GM19351 (cell line): ENCODE results near the gene ZCCHC10.

ENCODE experiments used
- ATAC-seq: cut with Tn5 transposase; IDR thresholded peaks from one replicate; pipeline ENCODE4 v1.9.1; 2021; ENCODE audit warnings: mild to moderate bottlenecking, moderate library complexity; ENCODE audit not compliant: unreplicated experiment

Gene ZCCHC10

DNA sequence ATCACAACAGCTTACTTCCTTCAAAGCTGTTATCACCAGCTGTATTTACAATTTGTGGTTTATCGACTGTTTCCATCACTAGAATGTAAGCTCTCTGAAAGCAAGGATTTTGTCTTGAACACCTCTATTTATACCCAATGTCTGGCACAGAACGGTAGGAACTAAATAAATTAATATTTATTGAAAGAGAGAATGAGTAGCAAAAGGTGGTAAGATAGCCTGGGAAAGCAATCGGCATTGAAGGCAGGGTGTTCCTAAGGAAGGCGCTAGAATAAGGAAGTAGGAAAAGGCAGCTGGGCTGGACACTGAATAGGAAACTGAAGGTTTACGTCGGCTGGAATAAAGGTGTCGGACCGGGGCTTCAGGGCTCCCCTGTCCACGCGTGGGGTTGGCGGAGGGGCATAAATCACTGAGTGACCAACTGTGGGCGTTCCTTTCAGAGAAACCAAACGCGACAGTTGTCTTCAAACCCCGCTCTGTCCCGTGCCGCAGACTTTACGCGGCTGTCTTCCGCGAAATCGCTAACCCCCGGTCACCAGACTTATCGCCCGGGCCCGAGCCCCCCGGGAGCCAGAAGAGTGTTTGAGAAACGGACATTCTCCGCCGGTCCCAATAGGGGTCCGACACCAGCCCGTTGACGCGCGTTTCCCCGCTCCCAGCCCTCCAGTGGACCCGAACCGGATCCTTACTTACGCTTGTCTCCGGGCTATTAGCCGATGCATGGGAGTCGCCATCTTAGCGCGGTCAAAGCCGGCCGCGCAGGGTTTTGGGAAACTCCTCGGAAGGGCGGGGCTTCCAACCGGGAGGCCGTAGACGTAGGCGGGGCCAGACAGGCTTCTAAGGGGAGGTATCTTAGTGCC lies at the start of gene ZCCHC10:
TSS of gene ZCCHC10 (minus strand) at position 746 of the 860 bp plus-strand sequence. CDS start at position 734, 12 bp downstream.
- ATAC-seq, result peak; percentile 96

DNA sequence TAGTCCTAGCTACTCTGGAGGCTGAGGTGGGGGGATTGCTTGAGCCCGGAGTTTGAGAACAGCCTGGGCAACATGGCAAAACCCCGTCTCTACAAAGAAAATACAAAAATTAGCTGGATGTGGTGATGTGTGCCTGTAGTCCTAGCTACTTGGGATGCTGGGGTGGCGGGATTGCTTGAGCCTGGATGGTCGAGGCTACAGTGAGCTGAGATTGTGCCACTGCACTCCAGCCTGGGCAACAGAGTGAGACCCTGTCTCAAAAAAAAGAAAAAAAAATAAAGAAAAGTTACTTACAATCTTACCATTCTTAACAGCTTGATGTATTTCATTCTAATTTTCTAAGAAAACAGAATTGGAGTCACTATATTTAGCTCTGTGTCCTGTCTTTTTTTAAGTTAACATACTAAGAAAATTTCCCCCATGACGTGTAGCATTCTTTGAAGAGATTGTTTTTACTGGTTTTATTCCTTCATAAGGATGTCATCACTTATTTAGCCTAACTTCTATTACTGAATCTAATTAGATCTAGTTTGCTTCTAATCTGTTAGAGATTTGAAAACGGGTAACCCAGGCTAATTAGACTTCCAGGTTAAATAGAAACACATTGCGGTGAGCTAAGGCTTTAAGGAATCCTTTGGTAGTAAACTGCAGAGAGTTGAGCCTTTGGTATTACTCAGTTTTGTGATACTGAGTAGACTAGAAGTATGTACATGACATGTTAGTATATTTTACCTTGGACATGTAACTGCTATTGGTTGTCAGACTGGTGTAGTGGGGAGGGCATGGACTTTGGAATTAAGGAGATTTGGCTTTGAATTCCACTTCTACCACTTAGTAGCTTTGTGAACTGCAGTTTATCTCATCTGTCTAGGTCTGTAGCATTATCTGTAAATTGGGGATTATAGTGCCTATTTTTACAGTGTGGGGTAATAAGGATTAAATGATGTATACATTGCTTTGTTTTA lies 49.5 kb upstream of the ZCCHC10 start:
- no peak for ATAC-seq

DNA sequence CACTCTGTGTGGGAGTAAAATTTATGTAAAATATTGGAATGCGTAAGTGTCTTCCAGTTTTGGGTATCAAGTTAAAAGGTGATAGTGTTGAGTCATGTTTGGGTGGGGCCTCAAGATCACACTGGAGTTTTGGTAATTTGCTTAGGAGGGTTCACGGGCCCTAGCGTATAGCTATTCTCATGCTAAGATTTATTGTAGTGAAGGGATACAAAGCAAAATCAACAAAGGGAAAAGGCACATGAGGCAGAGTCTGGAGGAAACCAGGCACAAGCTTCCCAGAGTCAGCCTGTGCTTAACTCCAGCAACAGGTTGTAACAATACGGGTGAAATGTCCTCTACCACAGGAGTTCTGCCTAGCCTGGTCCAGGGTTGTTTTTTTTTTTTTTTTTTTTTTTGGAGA lies 45.7 kb upstream of the ZCCHC10 start:
- ATAC-seq, result no peak

- ATAC-seq, result no peak
These were observed 39.7 kb upstream of the ZCCHC10 start for GRCh38 chr5:133066045-133066444.

- ATAC-seq, result no peak
These were observed 39.1 kb upstream of the ZCCHC10 start for GRCh38 chr5:133065471-133065870.

DNA sequence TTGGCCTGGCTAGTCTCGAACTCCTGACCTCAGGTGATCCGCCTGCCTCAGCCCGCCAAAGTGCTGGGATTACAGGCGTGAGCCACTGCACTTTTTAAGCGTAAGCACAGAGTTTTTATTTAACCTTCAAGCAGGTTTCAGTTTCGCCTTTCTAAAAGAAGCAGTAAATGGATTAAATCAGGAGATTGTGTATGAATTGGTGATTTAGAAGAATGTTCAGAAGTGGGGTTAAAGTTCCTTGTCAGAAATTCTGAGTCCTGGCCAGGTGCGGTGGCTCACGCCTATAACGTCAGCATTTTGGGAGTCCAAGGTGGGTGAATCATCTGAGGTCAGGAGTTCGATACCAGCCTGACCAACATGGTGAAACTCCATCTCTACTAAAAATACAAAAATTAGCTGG lies 37.6 kb upstream of the ZCCHC10 start:
- ATAC-seq, result no peak

DNA sequence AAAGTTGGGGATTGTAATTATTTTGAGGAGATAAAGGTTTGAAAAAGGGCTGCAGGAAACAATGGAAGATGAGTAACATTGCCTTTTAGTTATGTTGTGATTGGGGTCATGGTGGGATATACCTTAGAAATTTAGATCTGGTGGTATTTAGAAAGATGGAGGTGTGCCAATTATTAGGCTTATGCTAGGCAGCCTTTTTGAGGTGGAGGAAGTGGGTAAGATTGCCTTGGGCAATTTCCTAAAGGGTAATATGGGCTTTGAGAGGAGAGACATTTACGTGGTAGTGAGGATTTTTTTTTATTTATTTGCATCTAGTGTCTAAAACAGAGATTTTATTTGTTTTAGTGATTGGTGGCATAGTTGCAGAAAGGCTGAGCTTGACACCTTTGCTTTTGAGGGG lies 35.9 kb upstream of the ZCCHC10 start:
- no peak for ATAC-seq

GRCh38 chr5:133059621-133060020 lies 33.3 kb upstream of the ZCCHC10 start:
- ATAC-seq, result no peak

- ATAC-seq, result no peak
These were observed 30.5 kb upstream of the ZCCHC10 start for GRCh38 chr5:133056891-133057290.

GRCh38 chr5:133054697-133055471 lies 28.5 kb upstream of the ZCCHC10 start:
- no peak for ATAC-seq

DNA sequence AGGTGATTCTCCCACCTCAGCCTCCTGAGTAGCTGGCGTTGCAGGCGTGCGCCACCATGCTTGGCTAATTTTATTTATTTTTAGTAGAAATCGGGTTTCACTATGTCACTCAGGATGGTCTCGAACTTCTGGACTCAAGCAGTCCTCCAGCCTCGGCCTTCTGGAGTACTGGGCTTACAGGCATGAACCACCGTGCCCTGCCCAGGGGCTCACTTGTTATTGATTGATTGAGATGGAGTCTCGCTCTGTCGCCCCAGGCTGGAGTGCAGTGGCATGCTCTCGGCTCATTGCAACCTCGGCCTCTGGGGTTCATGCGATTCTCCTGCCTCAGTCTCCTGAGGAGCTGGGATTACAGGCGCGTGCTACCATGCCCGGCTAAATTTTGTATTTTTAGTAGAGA lies 27.1 kb upstream of the ZCCHC10 start:
- ATAC-seq, result no peak

DNA sequence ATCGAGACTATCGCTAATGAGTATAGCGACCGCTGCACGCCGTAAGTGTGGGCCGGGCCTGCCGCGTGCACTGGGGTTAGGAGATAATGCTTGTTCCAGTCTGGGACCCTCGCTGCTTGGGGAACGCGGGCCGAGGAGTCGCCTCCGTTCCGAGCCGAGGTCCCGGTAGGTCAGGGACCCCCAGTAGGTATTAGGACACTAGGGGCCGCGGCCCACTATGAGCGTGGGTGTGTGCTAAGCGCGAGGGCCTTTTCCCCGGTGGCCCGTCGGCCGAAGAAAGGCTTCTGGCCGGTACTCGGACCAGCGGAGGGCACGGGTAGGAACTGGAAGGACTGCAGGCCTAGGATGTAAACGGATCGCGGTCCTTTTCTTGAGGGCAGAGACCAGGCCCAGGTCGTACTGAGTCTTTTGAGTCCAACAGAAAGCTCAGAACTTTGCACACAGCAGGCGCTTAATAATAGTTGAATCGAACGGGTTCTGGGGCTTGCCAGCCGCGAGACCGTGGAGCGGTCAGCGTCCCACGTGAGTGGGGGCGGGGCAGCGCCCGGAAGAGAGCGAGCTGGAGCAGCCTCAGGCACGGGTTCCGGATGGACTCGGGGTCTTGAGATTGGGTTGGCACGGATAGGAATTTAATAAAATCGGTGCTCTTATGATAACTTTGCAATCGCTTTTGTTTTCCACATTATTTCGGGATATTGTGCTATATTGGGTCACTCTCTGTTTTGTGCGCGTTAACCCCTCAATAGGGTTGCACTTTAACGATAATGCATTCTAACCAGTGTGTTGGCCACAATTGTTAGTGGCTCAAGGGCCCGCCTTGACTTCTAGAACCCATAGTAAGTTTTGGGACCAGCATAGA lies 26.2 kb upstream of the ZCCHC10 start:
- peak; percentile 35 for ATAC-seq

DNA sequence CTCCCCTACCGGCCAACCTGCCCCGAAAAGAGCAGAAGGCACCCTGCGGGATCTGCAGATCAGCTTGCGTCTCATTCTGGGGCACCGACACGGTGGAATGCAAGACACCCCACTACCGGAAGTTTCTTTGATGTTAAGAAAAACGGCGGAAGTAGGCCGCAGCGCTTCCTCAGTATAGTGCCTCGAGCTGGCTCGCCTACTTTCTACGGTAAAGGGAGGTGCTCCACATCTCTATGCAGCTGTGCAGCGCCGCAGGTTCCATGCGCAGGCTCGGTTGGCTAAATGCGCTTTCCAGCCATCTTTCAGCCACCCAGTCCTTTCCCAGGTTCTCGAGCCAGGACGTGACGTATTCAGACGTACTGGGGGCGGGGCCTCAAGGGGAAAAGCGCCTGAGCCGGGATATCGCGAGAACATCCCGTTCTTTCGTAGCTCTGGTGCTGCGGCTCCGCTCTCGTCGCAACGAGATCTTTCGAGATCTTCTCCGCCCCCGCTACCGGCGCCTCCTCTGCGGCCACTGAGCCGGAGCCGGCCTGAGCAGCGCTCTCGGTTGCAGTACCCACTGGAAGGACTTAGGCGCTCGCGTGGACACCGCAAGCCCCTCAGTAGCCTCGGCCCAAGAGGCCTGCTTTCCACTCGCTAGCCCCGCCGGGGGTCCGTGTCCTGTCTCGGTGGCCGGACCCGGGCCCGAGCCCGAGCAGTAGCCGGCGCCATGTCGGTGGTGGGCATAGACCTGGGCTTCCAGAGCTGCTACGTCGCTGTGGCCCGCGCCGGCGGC lies 25.4 kb upstream of the ZCCHC10 start, which contains the start of gene HSPA4:
TSS of gene HSPA4 (plus strand) at position 472 of the 775 bp plus-strand sequence. CDS start at position 710, 238 bp downstream.
- ATAC-seq, result peak; percentile 79

DNA sequence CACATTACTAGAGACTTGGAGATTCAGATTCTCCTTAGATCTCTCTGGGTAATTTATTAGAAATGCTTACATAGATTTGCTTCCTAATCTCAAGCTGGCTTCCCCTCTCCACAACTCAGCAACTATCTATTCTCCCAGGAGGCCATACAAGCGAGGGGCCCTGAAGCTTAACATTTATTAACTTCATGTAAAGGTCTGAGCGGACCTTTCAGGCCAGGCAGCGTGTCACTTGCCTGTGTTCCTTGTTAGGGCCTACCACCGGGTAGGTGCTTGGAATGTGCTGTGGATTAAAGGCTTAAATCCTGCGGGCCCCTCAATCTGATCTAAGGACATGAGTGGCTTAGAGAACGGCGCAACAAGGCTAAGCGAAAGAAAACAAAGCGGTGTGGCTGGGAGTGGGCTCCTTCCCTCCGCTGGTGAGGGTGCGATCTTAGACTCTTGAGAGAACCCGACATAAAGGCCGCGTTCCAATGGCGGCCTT lies 24.8 kb upstream of the ZCCHC10 start:
- no peak for ATAC-seq

DNA sequence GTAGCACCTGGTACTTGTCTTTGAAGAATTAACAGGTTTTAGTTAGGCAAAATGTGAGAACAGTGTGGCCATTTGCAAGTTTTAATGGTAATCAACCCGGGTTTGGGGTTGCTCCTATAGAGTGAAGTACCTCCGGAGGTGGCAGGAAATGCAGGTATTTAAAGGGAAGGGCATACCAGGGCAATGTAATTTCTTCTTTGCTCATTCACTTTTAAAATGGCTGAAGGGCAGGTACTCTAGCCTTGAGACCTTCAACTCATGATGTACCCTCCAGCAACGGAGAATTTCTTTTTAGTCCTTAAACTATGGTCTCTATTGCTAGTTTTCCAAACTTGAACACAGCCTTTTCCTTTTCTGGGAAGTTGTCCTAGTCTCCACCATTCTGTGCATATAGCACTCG lies 24.2 kb upstream of the ZCCHC10 start:
- ATAC-seq, result no peak

- no peak for ATAC-seq
These were observed 23.3 kb upstream of the ZCCHC10 start for GRCh38 chr5:133049726-133050048.

DNA sequence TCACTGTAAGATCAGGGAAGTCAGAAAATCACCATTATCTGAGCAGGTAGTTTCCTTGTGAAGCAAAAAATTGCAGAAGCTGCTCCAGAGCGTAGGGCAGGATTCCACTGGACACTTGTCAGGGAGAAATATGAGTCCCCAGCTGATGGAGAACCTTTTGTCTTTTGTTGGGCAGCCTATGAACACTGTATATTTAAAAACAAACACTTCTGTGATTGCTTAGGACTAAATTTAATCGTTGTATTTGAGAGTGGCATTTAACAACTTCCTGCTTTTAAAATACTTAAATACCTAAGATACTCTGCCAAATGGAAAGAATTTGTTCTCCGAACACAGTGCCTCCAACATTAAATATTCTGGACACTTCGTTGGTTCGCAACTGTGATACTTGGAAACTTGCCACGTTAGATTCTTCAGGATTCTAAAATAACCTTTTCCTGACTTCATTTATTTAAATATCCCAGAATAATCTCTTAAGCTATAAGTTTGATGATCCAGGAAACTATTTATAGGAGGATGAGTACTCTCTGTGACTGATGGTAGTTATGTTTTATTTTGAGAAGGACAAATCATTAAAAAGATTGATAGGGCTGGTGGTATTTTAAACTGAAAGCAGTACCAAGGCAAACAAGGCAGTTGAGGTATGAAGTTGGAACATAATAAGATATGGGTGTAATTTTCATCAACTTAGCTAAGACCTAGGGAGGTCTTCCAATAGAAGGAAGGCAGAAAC lies 22.8 kb upstream of the ZCCHC10 start:
- ATAC-seq, result no peak

DNA sequence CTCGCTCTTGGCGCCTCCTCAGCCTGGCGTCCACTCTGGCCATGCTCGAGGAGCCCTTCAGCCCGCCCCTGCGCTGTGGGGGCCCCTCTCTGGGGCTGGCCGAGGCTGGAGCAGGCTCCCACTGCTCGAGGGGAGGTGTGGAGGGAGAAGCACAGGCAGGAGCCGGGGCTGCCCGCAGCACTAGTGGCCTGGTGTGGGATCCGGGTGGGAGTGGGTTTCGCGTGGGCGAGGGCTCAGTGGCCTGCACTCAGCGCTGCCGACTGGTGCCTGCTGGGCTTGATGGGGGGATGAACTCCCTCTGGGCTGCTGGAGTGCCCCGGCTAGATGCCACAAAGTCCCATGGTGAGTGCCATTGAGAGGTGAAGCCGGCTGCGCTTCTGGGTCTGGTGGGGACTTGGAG lies 21.1 kb upstream of the ZCCHC10 start:
- ATAC-seq, result no peak
